HCT116 (cell line): Measurements from ENCODE around the gene TMC3. TPM values are rescaled to one million over a fixed set of nuclear protein-coding genes. Genes with fewer than 3 reads are reported as not detected.

Source experiments
- ATAC-seq: fragments of 200-7000 bp; cut with Tn5 transposase; 2 replicates; pipeline ENCODE4 v1.9.1; 2020; ENCODE audit warnings: mild to moderate bottlenecking, moderate library complexity
- BruUV-seq: library from RNA; stranded (reverse); fragments of 400-500 nt; replicated peaks from 2 replicates; lab custom pipeline; 2021; lab: Mats Ljungman, UMichigan
- CTCF ChIA-PET: fragments of 300-600 bp; sonication (Branson Sonifier 250); formaldehyde crosslinking; loops from one replicate; lab custom pipeline; 2021; ENCODE audit warnings: antibody characterized with exemption; lab: Charles Lee
- POLR2A ChIA-PET: fragments of 300-600, 350-600 bp; sonication (Branson Sonifier 250); formaldehyde crosslinking; loops from one replicate; lab custom pipeline; 2021; ENCODE audit warnings: antibody characterized with exemption; lab: Charles Lee
- RAD21 ChIA-PET, 2 experiments: fragments of 300-600 bp; sonication (Branson Sonifier 250); formaldehyde crosslinking; loops; one replicate each; lab custom pipeline; 2023; ENCODE audit warnings: low total read pairs in 2 of 2; ENCODE audit not compliant: uncharacterized antibody in 2 of 2, unreplicated experiment in 2 of 2, low non-redundant PET in 1 of 2; lab: Charles Lee
- DNase-seq: peaks from one replicate; pipeline ENCODE4 v3.0.0-alpha.2; 2010; ENCODE audit warnings: low read depth, low spot score
- H2AFZ ChIP-seq: fragments of 200-600 bp; shearing (Covaris generic), sonication (generic); 2 replicates; pipeline ENCODE4 v1.6.1; 2017; ENCODE audit warnings: low read depth, mixed run types, mixed read lengths, antibody characterized with exemption, low read length; ENCODE audit not compliant: poor library complexity, severe bottlenecking
- H3K27ac ChIP-seq: 2 replicates; pipeline ENCODE4 v1.5.1; 2012; ENCODE audit warnings: low read depth, low read length
- H3K27me3 ChIP-seq: fragments of 200-600 bp; sonication (generic); 2 replicates; pipeline ENCODE4 v1.6.1; 2016; ENCODE audit warnings: mixed run types, low read length, mixed read lengths; ENCODE audit not compliant: insufficient read depth
- H3K36me3 ChIP-seq, 2 experiments: fragments of 200-500 bp in 1 of 2; fragments of 200-600 bp in 1 of 2; sonication (Bioruptor generic) in 1 of 2; sonication (generic) in 1 of 2; 2 replicates each; pipeline versions ENCODE4 v1.5.1 to v1.6.1; 2014 to 2016; ENCODE audit warnings: low read length in 2 of 2, inconsistent platforms in 1 of 2, mixed read lengths in 1 of 2, mixed run types in 1 of 2; ENCODE audit not compliant: insufficient read depth in 2 of 2, control insufficient read depth in 1 of 2
- H3K4me1 ChIP-seq, 2 experiments: fragments of 200-600 bp in 1 of 2; sonication (generic) in 1 of 2; 2 replicates each; pipeline versions ENCODE4 v1.5.1 to v1.6.1; 2012 to 2017; ENCODE audit warnings: low read length in 2 of 2, inconsistent platforms in 1 of 2, mild to moderate bottlenecking in 1 of 2, mixed read lengths in 1 of 2, mixed run types in 1 of 2, moderate library complexity in 1 of 2; ENCODE audit not compliant: insufficient read depth in 2 of 2, control insufficient read depth in 1 of 2
- H3K4me2 ChIP-seq: fragments of 200-600 bp; sonication (generic); 2 replicates; pipeline ENCODE4 v1.6.1; 2017; ENCODE audit warnings: mixed run types, low read length, mixed read lengths
- H3K4me3 ChIP-seq, 2 experiments: fragments of 200-600 bp in 1 of 2; sonication (generic) in 1 of 2; replicated peaks in 1 of 2; 2 replicates each; pipeline ENCODE4 v1.5.1; 2011 to 2016; ENCODE audit warnings: low read length in 2 of 2, control low read depth in 1 of 2, low read depth in 1 of 2, mild to moderate bottlenecking in 1 of 2, mixed read lengths in 1 of 2, mixed run types in 1 of 2
- H3K79me2 ChIP-seq: fragments of 200-600 bp; sonication (generic); 2 replicates; pipeline ENCODE4 v1.6.1; 2017; ENCODE audit warnings: mild to moderate bottlenecking, mixed run types, low read length, moderate library complexity, mixed read lengths; ENCODE audit not compliant: insufficient read depth
- H3K9ac ChIP-seq: fragments of 200-600 bp; sonication (generic); 2 replicates; pipeline ENCODE4 v1.6.1; 2016; ENCODE audit warnings: low read length, mixed read lengths
- H3K9me2 ChIP-seq: fragments of 200-600 bp; sonication (generic), shearing (Covaris generic); 2 replicates; pipeline ENCODE4 v1.6.1; 2017; ENCODE audit warnings: mixed run types, mild to moderate bottlenecking, moderate library complexity; ENCODE audit not compliant: insufficient read depth
- H3K9me3 ChIP-seq, 2 experiments: fragments of 200-500 bp in 1 of 2; fragments of 200-600 bp in 1 of 2; sonication (Bioruptor generic) in 1 of 2; sonication (generic) in 1 of 2; 2 replicates each; pipeline ENCODE4 v1.6.1; 2014 to 2017; ENCODE audit warnings: low read length in 2 of 2, mixed read lengths in 2 of 2, inconsistent platforms in 1 of 2, low read depth in 1 of 2, mild to moderate bottlenecking in 1 of 2, mixed run types in 1 of 2, moderate library complexity in 1 of 2; ENCODE audit not compliant: control insufficient read depth in 1 of 2, insufficient read depth in 1 of 2
- H4K20me1 ChIP-seq: fragments of 200-600 bp; sonication (generic), shearing (Covaris generic); 2 replicates; pipeline ENCODE4 v1.6.1; 2017; ENCODE audit warnings: mixed run types, mild to moderate bottlenecking, moderate library complexity; ENCODE audit not compliant: insufficient read depth
- CBX3 ChIP-seq: IDR thresholded peaks from 2 replicates; pipeline ENCODE4 v1.6.1; 2012; ENCODE audit warnings: low read depth
- CEBPB ChIP-seq: IDR thresholded peaks from 2 replicates; pipeline ENCODE4 v1.6.1; 2012; ENCODE audit warnings: low read depth
- EGR1 ChIP-seq: IDR thresholded peaks from 2 replicates; pipeline ENCODE4 v1.6.1; 2012; ENCODE audit warnings: low read depth
- ELF1 ChIP-seq: IDR thresholded peaks from 2 replicates; pipeline ENCODE4 v1.6.1; 2012; ENCODE audit warnings: low read depth, borderline replicate concordance
- EZH2 ChIP-seq: fragments of 200-600 bp; sonication (generic); IDR thresholded peaks from 2 replicates; pipeline ENCODE4 v1.6.1; 2017; ENCODE audit warnings: antibody characterized with exemption, mixed run types
- EZH2phosphoT487 ChIP-seq: fragments of 200-600 bp; IDR thresholded peaks from 2 replicates; pipeline ENCODE4 v1.6.1; 2018; ENCODE audit warnings: antibody characterized with exemption, borderline replicate concordance
- FOSL1 ChIP-seq: IDR thresholded peaks from 2 replicates; pipeline ENCODE4 v1.6.1; 2012; ENCODE audit warnings: low read depth
- JUND ChIP-seq: IDR thresholded peaks from 2 replicates; pipeline ENCODE4 v1.6.1; 2012
- POLR2A ChIP-seq: IDR thresholded peaks from 2 replicates; pipeline ENCODE4 v1.7.0; 2011; ENCODE audit warnings: borderline replicate concordance; ENCODE audit not compliant: insufficient read depth, insufficient read length; ENCODE audit errors: extremely low read depth
- POLR2AphosphoS5 ChIP-seq: IDR thresholded peaks from 2 replicates; pipeline ENCODE4 v1.6.1; 2011; ENCODE audit warnings: mild to moderate bottlenecking, low read depth, low read length, moderate library complexity
- SIN3A ChIP-seq: IDR thresholded peaks from 2 replicates; pipeline ENCODE4 v1.6.1; 2012; ENCODE audit warnings: low read depth
- SP1 ChIP-seq: IDR thresholded peaks from 2 replicates; pipeline ENCODE4 v1.6.1; 2012; ENCODE audit warnings: low read depth
- SRF ChIP-seq: IDR thresholded peaks from 2 replicates; pipeline ENCODE4 v1.6.1; 2012; ENCODE audit warnings: low read depth
- YY1 ChIP-seq: IDR thresholded peaks from 2 replicates; pipeline ENCODE4 v1.6.1; 2011; ENCODE audit warnings: low read length, low read depth, moderate library complexity, mild to moderate bottlenecking; ENCODE audit not compliant: insufficient replicate concordance; ENCODE audit errors: extremely low read depth
- ZFX ChIP-seq: fragments of 450-650 bp; IDR thresholded peaks from 2 replicates; pipeline ENCODE4 v1.6.1; 2017
- ZNF274 ChIP-seq: fragments of 200-500 bp; sonication (Bioruptor generic); IDR thresholded peaks from 2 replicates; pipeline ENCODE4 v1.6.1; 2014; ENCODE audit warnings: mild to moderate bottlenecking, low read depth, low read length, inconsistent platforms
- intact Hi-C: fragments of 100-400 bp; cut with micrococcal nuclease; formaldehyde crosslinking; loops from 2 replicates; pipeline ENCODE4 v1.10.0; 2022
- total RNA-seq: library from RNA; stranded (reverse); gene quantifications from one replicate; pipeline ENCODE4 v1.2.1, GENCODE V29; 2021; ENCODE audit not compliant: unreplicated experiment
- TF ChIP-seq, protein P1 (sequence below): IDR thresholded peaks from 2 replicates; pipeline ENCODE4 v1.6.1; 2012
- TF ChIP-seq, protein P2 (sequence below): IDR thresholded peaks from 2 replicates; pipeline ENCODE4 v1.6.1; 2012; ENCODE audit warnings: low read depth
- TF ChIP-seq, protein P3 (sequence below): IDR thresholded peaks from 2 replicates; pipeline ENCODE4 v1.6.1; 2011; ENCODE audit warnings: mild to moderate bottlenecking, low read length, moderate library complexity; ENCODE audit not compliant: insufficient replicate concordance; ENCODE audit errors: extremely low read depth

Gene TMC3
- total RNA-seq, 1 experiment from 2014 or later: not detected

- ChIA-PET POLR2A (no interaction called here), CTCF (no interaction called here), RAD21 (no interaction called here)
- Histone ChIP-seq H3K9me3 (no peaks in the 10 kb centered on the region), H3K27ac (no peak overlapping the region), H4K20me1 (no peaks in the 10 kb centered on the region), H3K4me3 (no peak overlapping the region), H3K79me2 (no peaks in the 10 kb centered on the region), H3K9ac (no peak overlapping the region), H3K9me2 (no peaks in the 10 kb centered on the region), H3K36me3 (no peaks in the 10 kb centered on the region), H3K4me2 (no peak overlapping the region), H3K27me3 (no peaks in the 10 kb centered on the region), H2AFZ (no peak overlapping the region), H3K4me1 (peaks cover 11 to 22% of the 10 kb centered on the region in 2 experiments)
- DNase-seq (no peak), ATAC-seq (no peak)
- BruUV-seq: no TSS peak
- TF ChIP-seq YY1: no peak
- TF ChIP-seq POLR2A: no peak
- TF ChIP-seq EGR1: no peak
- TF ChIP-seq, protein P1, sequence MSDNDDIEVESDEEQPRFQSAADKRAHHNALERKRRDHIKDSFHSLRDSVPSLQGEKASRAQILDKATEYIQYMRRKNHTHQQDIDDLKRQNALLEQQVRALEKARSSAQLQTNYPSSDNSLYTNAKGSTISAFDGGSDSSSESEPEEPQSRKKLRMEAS: no peak
- TF ChIP-seq EZH2phosphoT487: no peak
- TF ChIP-seq, protein P2, sequence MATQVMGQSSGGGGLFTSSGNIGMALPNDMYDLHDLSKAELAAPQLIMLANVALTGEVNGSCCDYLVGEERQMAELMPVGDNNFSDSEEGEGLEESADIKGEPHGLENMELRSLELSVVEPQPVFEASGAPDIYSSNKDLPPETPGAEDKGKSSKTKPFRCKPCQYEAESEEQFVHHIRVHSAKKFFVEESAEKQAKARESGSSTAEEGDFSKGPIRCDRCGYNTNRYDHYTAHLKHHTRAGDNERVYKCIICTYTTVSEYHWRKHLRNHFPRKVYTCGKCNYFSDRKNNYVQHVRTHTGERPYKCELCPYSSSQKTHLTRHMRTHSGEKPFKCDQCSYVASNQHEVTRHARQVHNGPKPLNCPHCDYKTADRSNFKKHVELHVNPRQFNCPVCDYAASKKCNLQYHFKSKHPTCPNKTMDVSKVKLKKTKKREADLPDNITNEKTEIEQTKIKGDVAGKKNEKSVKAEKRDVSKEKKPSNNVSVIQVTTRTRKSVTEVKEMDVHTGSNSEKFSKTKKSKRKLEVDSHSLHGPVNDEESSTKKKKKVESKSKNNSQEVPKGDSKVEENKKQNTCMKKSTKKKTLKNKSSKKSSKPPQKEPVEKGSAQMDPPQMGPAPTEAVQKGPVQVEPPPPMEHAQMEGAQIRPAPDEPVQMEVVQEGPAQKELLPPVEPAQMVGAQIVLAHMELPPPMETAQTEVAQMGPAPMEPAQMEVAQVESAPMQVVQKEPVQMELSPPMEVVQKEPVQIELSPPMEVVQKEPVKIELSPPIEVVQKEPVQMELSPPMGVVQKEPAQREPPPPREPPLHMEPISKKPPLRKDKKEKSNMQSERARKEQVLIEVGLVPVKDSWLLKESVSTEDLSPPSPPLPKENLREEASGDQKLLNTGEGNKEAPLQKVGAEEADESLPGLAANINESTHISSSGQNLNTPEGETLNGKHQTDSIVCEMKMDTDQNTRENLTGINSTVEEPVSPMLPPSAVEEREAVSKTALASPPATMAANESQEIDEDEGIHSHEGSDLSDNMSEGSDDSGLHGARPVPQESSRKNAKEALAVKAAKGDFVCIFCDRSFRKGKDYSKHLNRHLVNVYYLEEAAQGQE: no peak
- no peak for TF ChIP-seq ELF1
- no peak for TF ChIP-seq ZNF274
- TF ChIP-seq, protein P3, sequence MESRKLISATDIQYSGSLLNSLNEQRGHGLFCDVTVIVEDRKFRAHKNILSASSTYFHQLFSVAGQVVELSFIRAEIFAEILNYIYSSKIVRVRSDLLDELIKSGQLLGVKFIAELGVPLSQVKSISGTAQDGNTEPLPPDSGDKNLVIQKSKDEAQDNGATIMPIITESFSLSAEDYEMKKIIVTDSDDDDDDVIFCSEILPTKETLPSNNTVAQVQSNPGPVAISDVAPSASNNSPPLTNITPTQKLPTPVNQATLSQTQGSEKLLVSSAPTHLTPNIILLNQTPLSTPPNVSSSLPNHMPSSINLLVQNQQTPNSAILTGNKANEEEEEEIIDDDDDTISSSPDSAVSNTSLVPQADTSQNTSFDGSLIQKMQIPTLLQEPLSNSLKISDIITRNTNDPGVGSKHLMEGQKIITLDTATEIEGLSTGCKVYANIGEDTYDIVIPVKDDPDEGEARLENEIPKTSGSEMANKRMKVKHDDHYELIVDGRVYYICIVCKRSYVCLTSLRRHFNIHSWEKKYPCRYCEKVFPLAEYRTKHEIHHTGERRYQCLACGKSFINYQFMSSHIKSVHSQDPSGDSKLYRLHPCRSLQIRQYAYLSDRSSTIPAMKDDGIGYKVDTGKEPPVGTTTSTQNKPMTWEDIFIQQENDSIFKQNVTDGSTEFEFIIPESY: no peak
- no peak for TF ChIP-seq SRF
- TF ChIP-seq JUND: no peak
- no peak for TF ChIP-seq ZFX
- no peak for TF ChIP-seq SIN3A
- no peak for TF ChIP-seq CBX3
- no peak for TF ChIP-seq POLR2AphosphoS5
- no peak for TF ChIP-seq FOSL1
- TF ChIP-seq CEBPB: no peak
- TF ChIP-seq EZH2: no peak
- no peak for TF ChIP-seq SP1
- intact Hi-C loops: no loop called here
Measured at GRCh38 chr15:81298611-81299010, 75.4 kb downstream of the TMC3 start.
